ENCODE data around the gene HOXB4.
A peak's percentile ranks its signal among the peaks of the same experiment; 100 is the strongest.

Gene HOXB4

GRCh38 chr17:48577946-48578615 lies at the start of gene HOXB4:
Gene HOXB4 (minus strand): TSS chr17:48578350. CDS start chr17:48578319, 31 bp downstream.
- DNase-seq (ENCODE audit: low read depth in 2 of 2) = no peak

GRCh38 chr17:48627118-48627597 lies 49.0 kb upstream of the HOXB4 start:
- no peak for DNase-seq (ENCODE audit: low read depth in 2 of 2)

GRCh38 chr17:48626245-48627117 lies 48.3 kb upstream of the HOXB4 start, which contains the start of gene HOXB9:
Gene HOXB9 (minus strand): TSS chr17:48626358. CDS start chr17:48626269, 89 bp downstream.
- DNase-seq (ENCODE audit: low read depth in 2 of 2) = no peak

- no peak for DNase-seq (ENCODE audit: low read depth in 2 of 2)
These were observed 47.5 kb upstream of the HOXB4 start for GRCh38 chr17:48625495-48626244.

GRCh38 chr17:48624544-48625494 lies 46.7 kb upstream of the HOXB4 start:
- DNase-seq (ENCODE audit: low read depth in 2 of 2) = no peak

- DNase-seq (ENCODE audit: low read depth in 2 of 2) = no peak
These were observed 46.0 kb upstream of the HOXB4 start for GRCh38 chr17:48624118-48624517.

- DNase-seq (ENCODE audit: low read depth in 2 of 2) = no peak
These were observed 45.4 kb upstream of the HOXB4 start for GRCh38 chr17:48623583-48623982.

- no peak for DNase-seq (ENCODE audit: low read depth in 2 of 2)
These were observed 44.7 kb upstream of the HOXB4 start for GRCh38 chr17:48622857-48623256.

GRCh38 chr17:48621410-48622392 lies 43.6 kb upstream of the HOXB4 start:
- no peak for DNase-seq (ENCODE audit: low read depth in 2 of 2)

- no peak for DNase-seq (ENCODE audit: low read depth in 2 of 2)
These were observed 42.5 kb upstream of the HOXB4 start for GRCh38 chr17:48620461-48621139.

GRCh38 chr17:48619826-48620449 lies 41.8 kb upstream of the HOXB4 start:
- no peak for DNase-seq (ENCODE audit: low read depth in 2 of 2)

- peak in 1 of 2 experiments; percentile 61 for DNase-seq (ENCODE audit: low read depth in 2 of 2)
These were observed 40.2 kb upstream of the HOXB4 start for GRCh38 chr17:48618256-48618896.

GRCh38 chr17:48617471-48618255 lies 39.5 kb upstream of the HOXB4 start:
- no peak for DNase-seq (ENCODE audit: low read depth in 2 of 2)

- DNase-seq (ENCODE audit: low read depth in 2 of 2) = no peak
These were observed 38.7 kb upstream of the HOXB4 start for GRCh38 chr17:48616717-48617470.

GRCh38 chr17:48615963-48616716 lies 38.0 kb upstream of the HOXB4 start:
- DNase-seq (ENCODE audit: low read depth in 2 of 2) = no peak

All from fibroblast of skin of left biceps (primary cell).